Measurements from ENCODE around the gene LDAH.
"Not testable (repeated sequence)": the region's sequence is repeated elsewhere in the genome, so short reads cannot be mapped to it uniquely, and the experiment has no call there.

Gene LDAH

DNA sequence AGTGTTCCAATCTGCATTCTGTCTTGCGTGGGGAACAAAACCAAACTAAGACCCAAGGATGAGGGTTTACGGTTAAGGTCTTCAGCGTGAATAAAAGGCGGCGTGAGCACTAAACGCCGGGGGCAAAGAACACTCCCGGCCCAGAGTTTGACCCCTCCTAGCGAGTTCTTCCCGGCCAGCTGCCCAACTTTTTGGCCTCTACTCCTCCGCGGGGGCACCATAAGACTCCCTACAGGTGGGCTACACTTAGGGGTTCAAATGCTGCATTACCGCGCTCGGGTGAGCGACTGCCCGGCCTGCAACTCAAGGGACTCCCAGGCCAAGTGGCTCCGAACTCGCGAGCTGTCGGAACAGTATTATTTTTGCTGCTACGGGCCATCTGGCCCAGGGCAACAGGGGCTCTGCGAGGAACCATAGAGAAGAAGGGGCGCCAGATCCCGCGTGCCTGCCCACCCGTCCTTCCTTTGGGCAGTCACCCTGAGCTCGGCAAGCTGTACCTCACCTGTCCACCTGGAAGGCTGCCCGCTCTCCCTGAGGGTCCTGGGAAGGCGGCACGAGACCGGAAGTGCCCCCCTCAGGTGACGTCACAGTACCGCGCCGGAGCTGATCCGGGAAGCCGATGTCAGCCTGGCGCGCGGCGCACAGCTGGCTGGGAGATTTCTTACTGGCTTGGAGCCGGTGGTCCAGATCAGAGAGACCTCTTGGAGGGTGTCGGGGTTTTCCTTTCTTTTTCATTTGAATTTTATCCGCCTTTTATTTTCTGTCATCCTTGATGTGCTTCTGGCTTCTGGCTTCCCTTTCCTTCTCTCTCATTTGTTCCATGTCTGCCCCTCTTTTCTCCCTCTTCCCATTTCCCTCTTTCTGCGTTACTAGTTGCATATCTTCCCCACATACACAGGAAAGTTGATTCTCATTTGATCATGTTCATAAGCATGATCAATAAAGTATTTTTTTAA is at the start of gene LDAH:
Gene LDAH (minus strand): TSS at position 567 of the 956 bp plus-strand sequence. CDS start 21,638 bp downstream, outside the sequence.
- peak; percentile 61 to 74 for DNase-seq (ENCODE audit: low read depth in 2 of 2, low spot score in 1 of 2)

GRCh38 chr2:20868377-20868776 is 45.5 kb upstream of the LDAH start:
- peak in 1 of 2 donors; percentile 10 for DNase-seq (ENCODE audit: low read depth in 2 of 2, low spot score in 1 of 2)

DNA sequence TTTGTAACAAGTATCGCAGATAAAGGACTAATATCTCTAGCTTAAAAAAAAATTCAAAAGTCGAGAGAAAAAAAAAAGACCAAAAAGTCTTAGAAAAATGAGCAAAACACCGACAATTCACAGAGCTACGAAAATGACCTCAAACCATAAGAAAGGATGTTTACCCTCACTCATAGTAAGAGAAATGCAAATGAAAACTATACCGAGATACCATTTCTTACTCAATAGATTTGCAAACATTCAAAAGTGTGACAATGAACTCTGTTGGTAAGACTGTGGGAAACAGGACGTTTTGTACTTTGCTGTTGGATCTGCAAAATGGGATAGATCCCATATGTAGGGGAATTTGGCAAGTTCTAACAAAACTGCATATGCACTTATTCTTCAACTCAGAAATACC is 39.9 kb upstream of the LDAH start:
- DNase-seq (ENCODE audit: low read depth in 2 of 2, low spot score in 1 of 2): no peak

GRCh38 chr2:20855456-20855855 is 32.6 kb upstream of the LDAH start:
- DNase-seq (ENCODE audit: low read depth in 2 of 2, low spot score in 1 of 2): no peak

DNA sequence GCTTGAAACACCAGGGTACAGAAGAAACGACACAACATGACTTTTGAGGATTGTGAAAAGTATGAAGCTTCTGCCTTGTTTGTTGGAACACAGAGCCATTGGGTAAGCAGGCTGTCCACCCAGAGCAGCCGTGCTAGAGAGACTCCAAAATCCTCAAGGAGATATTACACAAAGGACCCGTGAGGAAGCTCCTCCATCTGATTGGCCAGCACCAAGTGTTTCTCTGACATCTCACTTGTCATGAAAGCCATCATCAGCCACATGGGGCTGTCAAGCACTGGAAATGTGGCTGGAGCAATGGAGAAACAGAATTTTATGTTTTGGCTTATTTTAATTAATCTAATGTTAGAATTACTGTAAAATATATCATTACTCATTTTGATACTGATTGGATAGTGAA is 29.8 kb upstream of the LDAH start:
- DNase-seq (ENCODE audit: low read depth in 2 of 2, low spot score in 1 of 2): no peak

GRCh38 chr2:20852139-20852538 is 29.2 kb upstream of the LDAH start:
- no peak for DNase-seq (ENCODE audit: low read depth in 2 of 2, low spot score in 1 of 2)

DNA sequence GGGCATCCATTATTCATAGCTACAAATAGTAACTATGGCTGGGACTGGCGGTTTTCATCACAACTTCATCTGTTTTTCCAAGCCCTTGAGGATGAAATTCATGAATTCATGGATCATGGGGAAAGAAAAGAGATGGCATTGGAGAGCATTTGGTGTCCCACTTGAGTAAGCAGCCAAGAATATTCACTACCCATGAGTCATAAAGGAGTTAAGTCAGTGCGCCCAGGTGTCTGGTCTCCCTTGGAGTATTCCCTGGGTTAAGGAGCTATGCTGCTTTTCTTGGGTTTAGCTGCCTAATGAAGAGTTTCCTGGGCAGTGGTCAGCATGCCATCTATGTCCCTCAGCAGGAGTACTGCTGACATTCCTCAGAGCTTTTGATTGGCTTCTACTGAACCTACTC is 21.3 kb upstream of the LDAH start:
- no peak for DNase-seq (ENCODE audit: low read depth in 2 of 2, low spot score in 1 of 2)

DNA sequence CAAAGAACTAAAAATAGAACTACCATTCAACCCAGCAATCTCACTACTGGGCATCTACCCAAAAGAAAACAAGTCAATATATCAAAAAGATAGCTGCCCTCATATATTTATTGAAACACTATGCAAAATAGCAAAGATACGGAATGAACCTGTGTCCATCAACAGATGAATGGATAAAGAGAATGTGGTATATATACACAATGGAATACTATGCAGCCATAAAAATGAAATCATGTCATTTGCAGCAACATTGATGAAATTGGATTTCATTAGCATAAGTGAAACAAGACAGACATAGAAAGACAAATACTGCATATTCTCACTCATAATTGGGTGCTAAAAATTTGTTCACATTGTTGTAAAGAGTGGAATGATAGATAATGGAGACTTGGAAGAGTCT is 16.2 kb upstream of the LDAH start:
- DNase-seq (ENCODE audit: low read depth in 2 of 2, low spot score in 1 of 2): no peak

GRCh38 chr2:20838016-20838415 is 15.1 kb upstream of the LDAH start:
- no peak for DNase-seq (ENCODE audit: low read depth in 2 of 2, low spot score in 1 of 2)

DNA sequence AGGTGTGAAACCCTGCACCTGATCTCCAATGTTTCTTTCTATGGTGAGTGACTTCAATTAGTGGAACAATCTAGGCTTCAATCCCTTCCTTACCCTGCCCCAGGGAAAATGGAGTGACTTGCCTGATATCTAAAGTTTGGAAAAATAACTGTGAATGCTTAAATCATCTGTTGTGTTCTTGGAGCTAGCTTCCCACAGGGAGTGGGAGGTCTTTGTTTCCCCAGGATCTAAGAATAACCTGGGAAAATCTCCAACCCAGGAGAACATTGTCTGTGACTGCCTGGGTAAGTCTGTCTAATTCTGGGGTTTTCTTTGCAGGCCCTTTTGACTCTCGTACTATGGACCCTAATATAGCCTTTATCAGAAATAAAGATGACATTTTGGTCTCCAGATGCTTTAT is 13.6 kb upstream of the LDAH start:
- DNase-seq (ENCODE audit: low read depth in 2 of 2, low spot score in 1 of 2): no peak

DNA sequence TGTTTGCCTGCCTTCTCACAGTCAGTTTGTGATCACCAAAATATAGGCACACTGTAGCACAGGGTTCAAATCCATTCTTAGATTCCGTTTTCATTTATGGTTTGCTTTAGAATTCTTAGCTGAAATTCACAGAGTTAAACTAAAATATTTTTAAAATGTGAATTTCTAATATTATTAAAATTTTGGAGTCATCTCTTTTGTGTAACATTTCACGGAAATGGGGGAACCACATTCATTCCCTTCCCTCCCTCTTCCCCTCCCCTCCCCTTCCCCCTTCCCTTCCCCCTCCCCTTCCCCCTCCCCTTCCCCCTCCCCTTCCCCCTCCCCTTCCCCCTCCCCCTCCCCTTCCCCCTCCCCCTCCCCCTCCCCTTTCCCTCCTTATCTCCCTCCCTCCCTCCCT is 11.4 kb upstream of the LDAH start:
- DNase-seq (ENCODE audit: low read depth in 2 of 2, low spot score in 1 of 2): no peak

GRCh38 chr2:20832606-20833005 is 9.7 kb upstream of the LDAH start:
- DNase-seq (ENCODE audit: low read depth in 2 of 2, low spot score in 1 of 2): no peak

- no peak for DNase-seq (ENCODE audit: low read depth in 2 of 2, low spot score in 1 of 2)
Measured at GRCh38 chr2:20829861-20830260, 7.0 kb upstream of the LDAH start.

DNA sequence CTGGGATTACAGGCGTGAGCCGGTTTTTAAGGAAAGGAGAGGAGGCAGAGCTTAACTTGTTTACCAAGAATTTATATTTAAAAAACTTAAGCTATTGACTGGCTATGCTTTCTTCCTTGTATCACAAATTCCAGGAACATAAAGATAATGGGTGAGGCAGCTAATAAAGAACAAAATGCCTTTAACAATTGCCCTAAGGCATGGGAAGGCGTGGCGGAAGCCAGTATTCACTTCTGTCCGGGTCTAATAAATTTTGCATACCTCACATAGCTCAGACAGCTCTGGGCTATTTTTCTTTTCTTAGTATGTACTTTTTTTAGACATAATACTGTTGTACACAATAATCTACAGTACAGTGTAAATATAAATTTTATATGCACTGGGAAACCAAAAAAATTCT is 1.0 kb upstream of the LDAH start:
- no peak for DNase-seq (ENCODE audit: low read depth in 2 of 2, low spot score in 1 of 2)

DNA sequence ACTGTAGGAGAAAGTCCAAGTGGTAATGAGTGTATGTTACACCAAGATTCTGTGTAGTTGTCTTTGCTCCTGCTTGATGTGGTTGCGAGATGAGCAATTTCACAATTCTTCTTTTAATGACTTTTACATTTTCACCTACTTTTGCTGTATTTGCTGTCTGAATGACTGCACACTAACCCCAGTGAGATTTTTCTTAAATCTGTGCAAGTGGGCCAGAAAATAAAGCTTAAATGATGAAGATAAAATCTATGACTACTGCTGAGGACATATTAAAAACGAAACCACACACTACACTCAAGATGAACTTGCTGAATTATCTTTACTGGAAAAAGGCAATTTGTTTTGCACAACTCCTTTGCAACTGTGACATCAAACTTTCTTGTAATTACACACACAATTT is 4.1 kb downstream of the LDAH start:
- no peak for DNase-seq (ENCODE audit: low read depth in 2 of 2, low spot score in 1 of 2)

GRCh38 chr2:20815216-20815615 is 7.7 kb downstream of the LDAH start:
- DNase-seq (ENCODE audit: low read depth in 2 of 2, low spot score in 1 of 2): no peak

DNA sequence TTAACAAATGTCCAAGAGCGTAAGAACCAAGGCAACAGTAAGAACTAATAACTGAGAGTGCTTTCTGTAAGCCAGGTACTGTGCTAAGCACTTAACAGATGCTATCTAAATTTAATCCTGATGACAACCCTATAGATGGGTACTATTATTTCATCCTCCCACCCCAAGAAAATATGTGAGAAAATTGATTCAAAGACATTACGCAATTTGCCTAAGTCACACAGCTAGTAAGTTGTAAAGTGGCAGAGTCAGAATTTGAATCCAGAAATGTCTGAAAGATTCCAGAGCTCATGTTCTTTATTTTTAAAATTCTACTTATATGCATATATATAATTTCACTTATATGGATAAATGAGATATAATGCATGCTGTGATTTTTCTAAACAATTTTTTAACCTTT is 10.1 kb downstream of the LDAH start:
- no peak for DNase-seq (ENCODE audit: low read depth in 2 of 2, low spot score in 1 of 2)

DNA sequence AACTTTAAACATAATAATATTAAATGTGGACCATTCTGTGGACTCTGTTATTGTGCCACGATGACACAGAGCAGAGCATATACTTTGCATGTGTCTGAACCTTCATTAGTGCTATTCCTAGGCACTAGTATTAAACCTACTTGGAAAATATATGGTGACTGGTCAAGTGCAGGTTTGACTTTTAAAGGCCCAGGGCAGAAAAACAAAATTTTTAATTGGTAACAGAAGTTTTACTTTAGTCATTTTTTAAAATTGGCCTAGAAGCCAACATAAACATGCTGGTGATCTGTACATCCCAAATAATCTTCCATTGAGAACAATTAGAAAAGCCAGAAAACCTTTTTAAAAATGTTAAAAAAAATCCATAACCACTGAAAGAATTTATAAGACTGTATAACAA is 16.6 kb downstream of the LDAH start:
- no peak for DNase-seq (ENCODE audit: low read depth in 2 of 2, low spot score in 1 of 2)

GRCh38 chr2:20803974-20804373 is 18.9 kb downstream of the LDAH start:
- no peak for DNase-seq (ENCODE audit: low read depth in 2 of 2, low spot score in 1 of 2)

- DNase-seq (ENCODE audit: low read depth in 2 of 2, low spot score in 1 of 2): no peak
Measured at GRCh38 chr2:20803226-20803682, 19.6 kb downstream of the LDAH start.

- no peak for DNase-seq (ENCODE audit: low read depth in 2 of 2, low spot score in 1 of 2)
Measured at GRCh38 chr2:20797096-20797495, 25.8 kb downstream of the LDAH start.

- DNase-seq (ENCODE audit: low read depth in 2 of 2, low spot score in 1 of 2): no peak
Measured at GRCh38 chr2:20796374-20796791, 26.5 kb downstream of the LDAH start.

- not testable (repeated sequence) for DNase-seq (ENCODE audit: low read depth in 2 of 2, low spot score in 1 of 2)
Measured at GRCh38 chr2:20793944-20794343, 29.0 kb downstream of the LDAH start.

All from stimulated activated CD8-positive, alpha-beta memory T cell treated with anti-CD3 and anti-CD28 coated beads, Interleukin-4, amount 100 ng/mL, for 1 hour (primary cell).